Embryonic facial prominence (tissue), 1 donor: ENCODE data around the gene IRF7.
"Not testable (repeated sequence)": the region's sequence is repeated elsewhere in the genome, so short reads cannot be mapped to it uniquely, and the experiment has no call there.

Source experiments
- DNase-seq: peaks from one replicate; pipeline ENCODE4 v3.0.0-alpha.2; 2016; ENCODE audit errors: extremely low spot score

The IRF7 gene

GRCh38 chr11:615504-616319 is at the start of gene IRF7:
Gene IRF7, minus strand, starts transcription at chr11:615950. Its CDS starts 586 bp downstream, at chr11:615364.
- peak; percentile 53 for DNase-seq

GRCh38 chr11:665062-665703 is 49.4 kb upstream of the IRF7 start:
- no peak for DNase-seq

DNA sequence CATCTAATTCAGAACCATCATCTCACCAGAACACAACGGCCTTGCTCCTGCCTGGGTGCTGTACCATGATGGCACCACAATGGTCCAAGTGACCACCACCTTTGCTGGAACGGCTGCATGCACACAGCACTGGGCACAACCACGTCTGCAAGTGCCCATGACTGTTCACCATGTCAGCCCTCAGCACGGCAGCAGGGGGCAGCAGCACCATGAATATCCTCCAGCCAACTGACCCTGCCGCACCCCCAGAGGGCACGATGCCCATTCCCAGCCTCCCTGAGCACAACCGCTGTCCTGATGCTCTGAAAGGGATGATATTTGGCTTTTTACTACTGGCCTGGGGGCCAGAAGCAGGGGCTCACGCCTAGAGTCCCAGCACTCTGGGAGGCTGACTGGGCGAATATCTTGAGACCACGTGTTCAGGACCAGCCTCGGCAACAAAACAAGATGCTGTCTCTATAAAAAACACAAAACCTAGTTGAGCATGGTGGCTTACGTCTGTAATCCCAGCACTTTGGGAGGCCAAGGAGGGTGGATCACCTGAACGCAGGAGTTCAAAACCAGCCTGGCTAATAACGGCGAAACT is 47.0 kb upstream of the IRF7 start:
- no peak for DNase-seq

DNA sequence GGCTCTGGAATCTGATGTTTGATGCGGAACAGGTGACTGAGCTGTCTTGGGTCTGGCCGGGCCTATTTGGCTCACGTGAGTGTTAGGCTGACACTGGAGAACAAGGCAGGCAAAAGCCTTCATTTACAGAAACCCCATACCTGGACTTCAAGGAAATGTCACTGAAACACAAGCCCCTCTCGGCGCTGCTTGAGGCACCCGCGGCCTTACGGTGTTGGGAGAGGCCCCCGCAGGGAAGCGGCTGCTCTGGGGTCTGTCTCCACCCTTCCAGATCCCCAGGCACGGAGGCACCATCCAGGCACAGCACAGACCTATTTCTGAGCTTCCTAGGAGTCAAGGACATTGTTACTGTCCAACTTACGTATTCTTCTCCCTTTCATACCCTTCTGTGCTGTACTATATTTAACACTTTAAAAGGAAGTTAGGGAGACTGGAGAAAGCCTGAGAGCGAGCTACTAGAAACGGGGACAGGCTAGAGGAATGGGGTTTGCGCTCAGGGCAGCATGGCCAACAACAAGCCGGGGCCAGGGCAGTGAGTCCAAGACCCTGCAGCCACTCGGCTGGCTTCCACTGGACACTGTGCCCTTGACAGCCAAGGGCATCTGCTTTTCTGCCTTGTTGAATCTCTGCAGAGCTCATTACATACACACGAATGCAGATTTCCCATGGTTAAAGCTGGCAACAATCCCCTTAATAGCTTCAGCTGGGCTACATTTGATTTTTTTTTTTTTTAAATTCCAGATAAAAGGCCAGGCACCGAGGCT is 45.1 kb upstream of the IRF7 start:
- DNase-seq = no peak

GRCh38 chr11:660281-660680 is 44.5 kb upstream of the IRF7 start:
- DNase-seq = no peak

DNA sequence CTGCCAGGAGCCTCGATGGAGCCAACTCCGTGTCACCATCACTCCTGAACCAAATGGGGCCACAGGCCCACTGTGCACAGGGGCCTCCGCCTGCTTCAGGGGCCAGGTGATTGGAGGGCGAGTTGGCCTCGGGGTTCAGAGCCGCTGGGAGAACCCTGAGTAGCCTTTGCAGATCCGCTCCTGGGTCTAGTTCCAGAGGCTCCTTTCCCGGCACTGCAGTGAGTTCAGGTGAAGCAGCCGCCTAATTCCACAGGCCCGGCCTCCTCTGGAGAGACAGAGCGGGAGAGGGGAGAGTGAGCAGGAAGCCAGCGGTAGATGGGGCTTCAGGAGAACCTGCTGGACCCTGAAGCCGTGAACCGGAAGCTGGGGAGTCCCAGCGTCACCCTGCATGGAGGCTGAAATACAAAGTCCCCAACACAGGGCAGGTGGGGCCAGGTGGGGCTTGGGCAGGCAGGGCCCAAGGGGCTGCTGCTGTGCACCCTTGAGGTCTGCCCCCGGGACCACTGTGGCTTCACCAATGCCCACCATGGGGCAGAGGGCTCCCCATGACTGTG is 43.9 kb upstream of the IRF7 start:
- no peak for DNase-seq

DNA sequence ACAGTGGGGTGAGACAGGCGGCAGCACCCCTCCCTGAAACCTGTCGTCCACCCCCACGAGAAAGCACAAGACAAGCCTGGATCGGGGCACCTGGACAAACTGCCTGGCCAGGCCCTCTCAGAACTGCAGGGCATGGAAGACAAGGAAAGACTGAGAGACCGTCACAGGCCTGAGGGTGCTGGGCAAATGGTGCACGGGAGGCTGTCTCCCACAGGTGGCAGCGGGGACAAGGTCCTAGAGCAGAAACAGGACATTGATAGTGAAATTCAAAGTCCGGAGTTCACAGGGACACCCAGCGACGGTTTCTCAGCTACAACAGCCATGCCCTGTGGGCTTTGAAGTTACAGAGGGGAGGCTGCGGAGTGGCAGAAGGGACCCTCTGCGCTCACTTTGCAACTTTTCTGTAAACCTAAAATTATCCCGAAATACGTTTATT is 42.0 kb upstream of the IRF7 start:
- DNase-seq = no peak

DNA sequence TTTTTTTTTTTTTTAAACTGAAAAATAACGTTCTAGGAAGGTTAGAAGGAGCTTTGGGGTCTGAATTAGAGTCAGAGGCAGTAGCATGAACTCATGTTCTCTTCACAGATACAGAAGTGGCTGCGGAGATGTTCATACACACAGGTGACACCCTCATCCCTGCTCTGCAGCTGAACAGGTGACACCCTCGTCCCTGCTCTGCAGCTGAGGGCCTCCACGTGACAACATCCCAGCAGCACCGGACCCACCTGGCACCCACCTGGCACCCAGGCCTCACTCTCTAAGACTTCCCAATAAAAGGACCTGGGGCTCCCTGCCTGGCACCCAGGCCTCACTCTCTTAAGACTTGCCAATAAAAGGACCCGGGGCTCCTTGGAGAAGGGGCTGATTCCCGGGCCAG is 41.1 kb upstream of the IRF7 start:
- no peak for DNase-seq

- no peak for DNase-seq
These were observed 40.7 kb upstream of the IRF7 start for GRCh38 chr11:656426-656825.

GRCh38 chr11:655036-655726 is 39.4 kb upstream of the IRF7 start:
- no peak for DNase-seq

DNA sequence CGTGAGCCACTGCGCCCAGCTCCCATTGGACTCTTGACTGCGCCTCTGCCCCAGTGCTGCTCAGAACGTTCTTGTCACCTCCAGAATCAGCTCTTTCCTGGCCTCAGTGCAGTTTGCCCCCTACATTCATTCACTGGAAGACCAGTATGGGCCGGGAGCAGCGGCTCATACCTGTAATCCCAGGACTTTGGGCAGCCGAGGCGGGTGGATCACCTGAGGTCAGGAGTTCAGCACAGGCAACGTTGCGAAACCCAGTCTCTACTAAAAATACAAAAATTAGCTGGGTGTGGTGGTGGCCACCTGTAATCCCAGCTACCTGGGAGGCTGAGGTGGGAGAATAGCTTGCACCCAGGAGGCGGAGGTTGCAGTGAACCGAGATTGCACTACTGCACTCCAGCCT is 38.7 kb upstream of the IRF7 start:
- not testable (repeated sequence) for DNase-seq

GRCh38 chr11:653837-654236 is 38.1 kb upstream of the IRF7 start:
- no peak for DNase-seq

- not testable (repeated sequence) for DNase-seq
These were observed 37.4 kb upstream of the IRF7 start for GRCh38 chr11:653136-653535.

- DNase-seq = no peak
These were observed 34.7 kb upstream of the IRF7 start for GRCh38 chr11:650482-650881.

DNA sequence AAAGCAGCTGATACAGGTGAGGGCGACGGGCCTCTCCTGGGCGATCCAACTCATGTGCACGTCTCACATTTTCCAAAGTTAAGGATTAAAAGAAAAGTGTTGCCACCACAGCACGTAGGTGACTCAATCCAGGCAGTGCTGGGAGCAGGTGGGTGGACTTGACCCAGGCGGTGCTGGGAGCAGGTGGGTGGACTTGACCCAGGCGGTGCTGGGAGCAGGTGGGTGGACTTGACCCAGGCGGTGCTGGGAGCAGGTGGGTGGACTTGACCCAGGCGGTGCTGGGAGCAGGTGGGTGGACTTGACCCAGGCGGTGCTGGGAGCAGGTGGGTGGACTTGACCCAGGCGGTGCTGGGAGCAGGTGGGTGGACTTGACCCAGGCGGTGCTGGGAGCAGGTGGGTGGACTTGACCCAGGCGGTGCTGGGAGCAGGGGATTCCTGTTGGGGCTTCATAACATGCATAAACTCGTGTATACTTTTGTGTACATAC is 32.0 kb upstream of the IRF7 start:
- not testable (repeated sequence) for DNase-seq

DNA sequence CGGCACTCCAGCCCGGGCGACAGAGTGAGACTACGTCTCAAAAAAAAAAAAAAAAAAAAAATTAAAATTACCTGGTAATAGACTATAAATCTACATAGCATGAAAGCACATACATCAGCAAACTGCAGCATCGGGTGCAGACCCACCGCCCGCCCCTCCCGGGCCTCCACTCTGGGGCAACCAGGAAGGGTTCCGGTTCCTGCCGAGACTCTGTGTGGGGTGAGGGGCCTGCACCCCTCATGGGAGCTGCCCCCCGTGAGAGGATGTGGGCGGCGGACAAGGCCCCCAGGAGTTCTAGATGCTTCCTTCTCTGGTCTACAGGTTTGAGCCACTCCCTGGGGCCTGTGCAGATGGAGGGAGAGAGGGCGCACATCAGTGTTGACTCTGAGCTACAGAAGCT is 30.5 kb upstream of the IRF7 start:
- DNase-seq = no peak

- no peak for DNase-seq
These were observed 29.8 kb upstream of the IRF7 start for GRCh38 chr11:645536-645935.

DNA sequence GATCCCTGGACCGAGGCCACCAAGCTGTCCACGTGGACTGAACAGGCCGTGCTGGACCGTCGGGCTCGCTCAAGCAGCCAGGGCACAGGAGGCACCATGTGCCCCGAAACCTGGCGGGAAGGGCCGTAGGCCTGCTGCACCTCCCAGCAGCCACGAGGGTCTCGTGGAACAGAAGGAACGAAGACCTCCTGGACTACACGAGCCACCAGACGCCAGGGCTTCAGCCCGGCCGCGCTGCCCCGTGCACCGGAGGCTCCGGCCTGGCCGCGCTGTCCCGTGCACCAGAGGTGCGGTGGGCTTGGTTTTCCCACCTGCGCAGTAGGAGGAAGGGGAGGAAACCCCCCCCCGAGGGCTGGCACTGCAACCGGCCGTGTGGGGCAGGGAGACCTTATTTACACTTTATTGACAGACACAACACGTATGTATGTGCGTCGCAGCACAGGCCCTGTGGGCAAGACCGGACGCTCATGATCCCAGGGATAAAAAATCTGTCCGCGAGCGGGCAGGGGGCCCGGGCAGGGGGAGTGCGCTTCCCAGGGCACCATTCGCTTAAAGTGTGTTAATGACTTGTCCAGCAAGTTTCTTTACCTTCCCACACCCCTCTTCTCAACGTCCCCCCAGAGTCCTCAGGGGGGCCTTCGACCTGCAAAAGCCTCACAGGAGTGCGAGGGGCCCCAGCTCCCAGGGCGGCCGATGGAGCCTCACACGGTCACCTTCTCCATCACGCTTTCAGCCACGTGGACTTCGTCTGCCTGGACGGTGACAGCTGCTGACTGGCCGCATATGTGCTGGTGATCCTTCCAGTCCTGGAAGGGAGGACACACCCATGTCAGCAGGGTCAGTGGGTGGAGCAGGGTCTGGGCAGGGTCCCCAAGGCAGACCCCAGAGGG is 28.3 kb upstream of the IRF7 start:
- no peak for DNase-seq

- DNase-seq = no peak
These were observed 27.6 kb upstream of the IRF7 start for GRCh38 chr11:643366-643765.

DNA sequence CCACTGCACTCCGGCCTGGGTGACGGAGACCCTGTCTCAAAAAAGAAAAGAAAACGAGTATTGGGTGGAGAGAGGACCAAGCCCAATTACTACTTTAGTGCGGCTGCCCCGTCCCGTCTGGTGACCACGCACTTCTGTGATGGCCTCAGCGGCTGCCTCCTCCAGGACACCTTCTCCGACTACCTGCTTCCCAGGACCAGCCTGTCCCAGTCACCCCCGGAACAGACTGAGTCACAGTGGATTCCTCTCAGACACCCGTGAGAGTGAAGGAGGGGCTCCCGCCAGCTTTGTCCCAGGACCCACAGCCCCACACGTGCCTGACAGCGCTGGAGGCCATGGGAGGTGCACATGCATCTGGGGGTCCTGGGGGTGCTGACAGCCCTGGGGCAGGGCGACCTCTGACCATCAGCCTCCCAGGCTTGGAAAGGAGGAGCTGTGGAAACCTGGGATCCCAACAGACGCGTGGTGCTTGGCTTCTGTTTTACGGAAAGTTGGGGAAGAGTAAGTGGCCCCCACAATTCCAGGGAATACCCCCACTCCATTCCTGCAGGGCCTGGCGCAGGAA is 26.1 kb upstream of the IRF7 start:
- DNase-seq = no peak
